GM21529 (cell line): Measurements from ENCODE around the gene RSPH9.
"Not testable (repeated sequence)": the region's sequence is repeated elsewhere in the genome, so short reads cannot be mapped to it uniquely, and the experiment has no call there.

ENCODE experiments used
- ATAC-seq: cut with Tn5 transposase; IDR thresholded peaks from one replicate; pipeline ENCODE4 v1.9.1; 2021; ENCODE audit not compliant: unreplicated experiment

The RSPH9 gene

DNA sequence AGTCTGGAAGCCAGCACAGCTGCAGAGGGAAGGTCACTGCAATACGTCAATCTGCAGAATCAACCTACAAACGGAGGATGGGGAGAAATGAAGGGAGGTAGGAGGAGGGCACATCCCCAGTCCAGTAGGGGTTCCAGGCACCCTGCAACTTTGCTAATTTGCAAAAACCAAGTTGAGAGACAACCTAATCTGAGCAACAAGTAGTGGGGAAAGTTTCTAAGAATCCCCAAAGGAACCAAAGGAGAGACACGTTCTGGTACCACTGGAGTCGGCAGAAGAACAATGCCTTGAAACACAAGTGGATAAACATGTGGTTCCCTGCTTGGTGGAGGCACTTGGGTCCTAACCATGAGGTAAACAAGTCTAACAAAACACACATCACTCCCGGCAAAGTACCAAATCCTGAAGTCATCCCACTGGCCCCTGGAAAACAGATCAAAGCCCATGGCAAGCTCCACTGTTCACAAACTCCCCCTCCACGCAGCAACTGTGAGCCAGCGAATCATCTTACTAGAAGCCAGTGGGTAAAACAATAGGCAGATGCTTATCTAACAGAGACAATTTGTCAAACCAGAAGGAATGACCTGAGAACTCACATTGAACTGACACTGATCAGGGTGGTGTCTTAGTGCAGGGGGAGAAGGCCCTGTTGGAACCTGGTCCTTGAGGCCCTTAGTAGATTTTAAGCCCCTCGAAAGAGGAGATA is 38.0 kb downstream of the RSPH9 start:
- ATAC-seq: no peak

DNA sequence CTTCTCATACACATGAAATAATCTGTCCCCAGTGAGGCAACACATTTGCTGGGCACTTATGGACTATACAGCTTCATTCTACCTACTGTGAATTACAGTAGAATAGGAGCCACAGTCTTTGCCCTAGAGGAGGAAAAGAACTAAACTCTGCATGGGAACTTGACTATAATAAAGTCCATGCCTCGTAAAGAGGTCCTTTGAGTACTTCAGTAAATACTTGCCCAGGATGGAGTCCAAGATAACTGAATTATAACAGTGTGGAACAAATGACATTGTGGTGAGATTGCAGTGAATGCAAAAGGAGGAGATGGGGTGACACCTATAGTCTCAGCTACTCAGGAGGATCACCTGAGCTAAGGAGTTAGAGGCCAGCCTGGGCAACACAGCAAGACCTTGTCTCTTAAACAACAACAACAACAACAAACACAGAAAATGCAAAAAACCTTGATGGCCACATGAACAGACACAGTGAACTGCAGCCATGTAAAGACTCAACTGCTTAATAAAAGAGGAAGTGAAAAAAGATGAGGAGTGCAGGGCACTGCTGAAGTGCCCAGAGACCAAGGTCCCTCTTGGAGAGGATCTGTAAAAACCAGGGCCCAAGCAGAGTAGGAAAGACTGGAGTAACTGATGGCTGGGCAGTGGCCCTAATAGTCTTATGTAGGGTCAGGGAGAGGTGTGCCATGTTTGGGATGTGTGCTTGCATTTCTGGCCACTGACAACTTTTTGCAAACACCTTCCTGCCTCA is 39.0 kb downstream of the RSPH9 start:
- peak; percentile 57 for ATAC-seq

DNA sequence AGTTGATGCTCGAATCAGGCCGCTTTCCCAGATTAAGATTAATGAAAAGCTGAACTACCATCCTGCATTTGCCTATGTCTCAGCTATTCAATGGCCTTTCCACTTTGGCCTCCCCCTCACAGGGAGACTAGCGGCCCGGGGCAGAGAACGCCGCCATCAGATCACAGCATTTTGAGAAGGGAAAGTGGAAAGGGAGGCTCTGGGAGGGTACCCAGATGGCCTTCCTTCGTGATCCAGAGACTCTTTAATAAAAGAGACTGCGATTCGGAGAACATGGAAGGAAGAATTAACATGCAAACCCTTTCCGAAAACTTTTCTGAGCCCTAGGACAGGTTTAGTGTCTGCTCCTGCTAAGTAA is 42.2 kb downstream of the RSPH9 start:
- ATAC-seq: no peak

DNA sequence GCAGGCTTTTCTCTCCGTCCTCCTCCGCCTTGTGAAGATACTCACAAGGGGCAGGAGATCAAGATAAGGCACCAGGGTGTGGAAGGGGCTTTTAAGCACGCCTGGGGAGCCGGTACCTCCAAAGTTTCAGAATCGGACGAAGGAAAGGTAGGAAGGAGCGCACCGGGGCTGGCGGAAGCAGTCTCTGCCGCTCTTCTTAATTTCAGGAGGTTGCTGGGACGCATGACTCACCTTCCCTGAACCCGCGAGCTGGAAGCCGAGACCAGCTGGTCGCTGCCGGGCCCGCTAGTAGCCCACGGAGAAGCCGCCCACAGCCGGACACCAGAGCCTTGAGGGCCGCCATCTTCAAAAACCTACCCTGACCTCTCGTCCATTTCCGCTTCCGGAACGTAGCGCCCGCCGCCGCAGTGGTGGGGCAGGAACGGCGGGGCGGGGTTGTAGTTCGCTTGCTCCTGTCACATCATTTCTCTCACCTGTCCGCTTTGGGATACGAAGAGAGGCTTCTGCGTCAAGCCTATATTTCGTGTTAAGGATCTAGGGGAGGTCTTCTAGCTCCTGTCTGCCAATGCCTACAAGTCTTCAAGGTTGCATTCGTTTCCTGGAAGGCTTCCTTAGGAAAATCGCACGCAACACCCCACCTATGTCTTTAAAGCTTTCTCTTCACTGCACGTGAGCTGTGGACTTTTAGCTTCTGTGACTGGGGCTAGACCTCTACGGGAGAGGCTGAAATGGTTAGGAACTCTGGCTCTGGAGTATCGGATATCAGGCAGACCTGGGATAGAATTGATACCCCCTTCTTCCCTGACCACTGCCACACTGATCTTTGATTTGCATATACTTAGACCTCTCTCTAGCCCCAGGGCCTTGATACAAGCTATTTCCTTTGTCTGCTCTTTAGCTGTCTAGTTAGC is 42.9 kb downstream of the RSPH9 start, which contains the start of gene MRPS18A:
MRPS18A (minus strand) TSS at position 355 of the 911 bp plus-strand sequence; CDS start at position 343, 12 bp downstream.
- peak; percentile 92 for ATAC-seq

DNA sequence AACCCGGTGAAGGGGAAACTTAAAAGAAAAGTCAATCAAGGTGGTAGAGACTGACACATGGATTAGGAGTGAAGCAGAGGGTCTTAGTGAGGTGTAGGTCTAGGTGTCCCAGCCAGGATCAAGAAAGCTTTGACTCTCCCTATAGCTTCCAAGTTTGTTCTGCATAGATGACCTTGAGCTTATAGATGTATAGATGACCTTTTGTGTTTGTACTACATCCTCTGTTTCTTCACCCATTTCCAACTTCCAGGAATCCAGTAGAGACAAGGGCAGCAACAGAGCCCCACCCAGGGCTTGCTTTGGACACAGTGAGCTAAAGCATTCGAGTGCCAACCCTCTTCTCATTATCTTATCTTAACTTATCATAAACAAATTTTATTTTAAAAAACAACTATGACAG is 44.6 kb downstream of the RSPH9 start:
- ATAC-seq: no peak

DNA sequence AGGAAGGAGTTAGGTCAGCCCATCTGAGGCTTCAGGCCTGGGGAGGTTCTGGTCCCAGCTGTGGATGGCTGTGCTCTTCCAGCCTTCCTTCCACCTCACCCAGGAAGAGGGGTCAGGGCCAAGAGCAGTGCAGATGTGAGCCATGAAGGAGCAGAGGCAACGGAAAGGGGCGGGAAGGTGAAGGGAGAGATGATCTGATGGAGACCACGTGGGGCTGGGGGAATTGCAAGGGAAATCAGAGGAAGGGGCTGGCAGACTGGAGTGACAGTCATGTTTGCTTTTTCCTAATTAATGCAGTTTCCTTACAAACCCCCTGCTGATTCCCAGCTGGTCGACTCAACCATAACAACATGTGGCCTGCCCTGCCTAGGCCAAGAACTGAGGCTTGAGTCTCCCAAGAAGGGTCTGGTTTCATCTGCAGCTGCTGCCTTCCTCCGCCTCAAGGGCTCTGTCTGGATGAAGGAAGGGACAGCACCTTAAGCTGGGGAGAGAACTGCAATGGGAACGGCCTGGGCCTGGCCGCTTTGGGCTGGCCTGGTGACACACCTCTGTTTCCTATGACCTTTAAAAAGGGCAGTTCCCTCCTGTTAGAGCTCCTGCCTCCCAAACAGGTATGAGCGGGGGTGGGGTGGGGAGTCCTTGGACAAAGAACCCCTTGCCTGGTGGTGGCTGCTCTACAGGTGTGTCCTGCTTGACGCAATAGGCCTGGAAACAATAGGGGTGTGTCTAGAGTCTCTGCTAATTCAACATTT is 50.6 kb downstream of the RSPH9 start:
- ATAC-seq: no peak

DNA sequence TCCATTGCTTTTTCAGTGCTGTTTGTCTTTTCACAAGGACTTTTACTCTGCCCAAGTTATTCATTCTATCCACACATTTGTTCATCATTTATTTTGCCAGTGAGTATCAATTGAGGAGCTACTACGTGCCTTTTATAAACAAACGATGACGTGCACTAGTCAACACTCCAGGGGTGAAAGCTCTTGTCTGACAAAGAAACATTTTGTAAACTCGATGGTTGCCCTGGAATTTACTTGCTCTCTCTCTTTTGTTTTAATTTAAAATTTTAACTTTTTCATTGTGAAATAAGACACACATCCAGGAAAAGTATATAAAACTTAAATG is 51.1 kb downstream of the RSPH9 start:
- no peak for ATAC-seq

DNA sequence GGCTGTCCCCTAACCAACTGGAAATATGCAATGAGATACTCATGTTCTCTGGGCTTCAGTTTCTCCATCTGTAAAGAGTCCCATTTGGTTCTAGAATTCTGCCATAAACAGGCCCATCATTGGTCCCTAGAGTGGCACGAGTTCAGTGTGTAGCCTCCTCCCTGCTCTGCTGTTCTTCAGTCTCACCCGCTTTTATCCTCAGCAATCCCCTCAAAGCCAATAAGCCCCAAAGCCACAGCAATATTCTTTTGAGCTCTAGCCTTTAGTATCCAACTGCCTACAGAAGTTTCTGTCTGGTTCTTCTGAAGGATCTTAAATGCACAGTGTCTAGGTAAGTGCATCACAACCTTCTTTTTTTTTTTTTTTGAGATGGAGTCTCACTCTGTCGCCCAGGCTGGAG is 52.6 kb downstream of the RSPH9 start:
- ATAC-seq: no peak

DNA sequence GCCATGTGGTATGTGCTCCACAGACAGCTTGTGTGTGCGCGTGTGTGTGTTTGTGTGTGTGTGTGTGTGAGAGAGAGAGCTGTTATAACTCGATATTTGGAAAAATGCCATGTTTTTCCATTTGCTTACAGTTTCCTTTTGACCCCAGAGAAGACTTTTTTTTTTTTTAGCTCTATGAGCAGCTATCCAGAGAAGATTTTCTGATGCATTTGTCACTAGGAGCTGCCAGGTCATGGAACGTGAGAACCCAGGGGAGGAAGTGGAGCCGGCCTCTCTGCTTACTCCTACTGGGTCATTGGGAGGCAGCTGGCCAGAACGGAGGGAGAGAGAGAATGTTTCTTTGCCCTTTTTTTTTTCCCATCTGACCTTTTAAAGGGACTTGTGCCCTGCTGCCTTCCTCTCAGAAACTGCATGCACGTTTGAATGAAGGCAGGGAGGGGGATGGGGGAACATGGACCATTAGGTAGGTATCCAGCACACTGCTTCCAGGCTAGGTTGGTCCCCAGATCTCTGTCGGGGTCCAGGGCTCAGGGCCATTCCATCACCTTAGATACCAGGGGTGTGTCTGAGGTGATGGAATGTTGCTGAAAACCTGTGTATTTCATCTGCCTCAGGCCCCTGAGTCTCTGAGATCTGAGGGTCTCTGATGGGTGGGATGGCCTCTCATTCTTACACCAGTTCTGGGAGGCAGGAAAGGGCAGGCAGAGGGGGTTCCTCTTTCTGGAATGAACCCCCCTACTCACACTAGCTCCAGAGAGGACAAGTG is 53.9 kb downstream of the RSPH9 start:
- no peak for ATAC-seq

DNA sequence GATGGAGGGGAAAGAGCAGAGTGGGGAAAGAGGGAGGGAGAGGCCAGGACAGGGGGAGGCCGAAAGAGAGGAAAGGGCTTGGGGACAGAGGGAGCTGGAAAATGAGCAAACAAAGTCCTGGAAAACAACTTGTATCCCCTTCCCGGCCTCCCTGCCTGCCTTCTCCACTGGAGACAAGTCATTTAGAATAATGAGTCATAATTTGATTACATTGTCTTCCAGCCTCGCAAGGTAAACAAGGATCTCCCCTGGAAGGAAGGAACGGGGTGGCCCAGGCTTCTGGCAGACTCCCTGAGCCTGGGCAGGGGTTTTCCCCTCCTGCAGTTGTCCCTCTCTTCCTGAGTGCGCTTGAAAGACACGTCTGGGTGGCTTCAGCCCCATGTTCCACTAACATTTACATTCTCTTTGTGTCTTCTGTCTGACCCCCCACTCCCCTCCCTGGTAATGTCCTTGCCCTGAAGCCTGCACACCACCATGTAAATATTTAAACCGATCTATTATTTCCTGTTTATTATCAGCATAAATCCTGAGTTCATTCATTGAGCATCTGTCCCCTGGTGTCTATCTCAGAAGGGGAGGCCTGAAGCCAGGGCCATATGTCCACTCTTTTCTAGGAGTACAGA is 54.8 kb downstream of the RSPH9 start:
- ATAC-seq: no peak

DNA sequence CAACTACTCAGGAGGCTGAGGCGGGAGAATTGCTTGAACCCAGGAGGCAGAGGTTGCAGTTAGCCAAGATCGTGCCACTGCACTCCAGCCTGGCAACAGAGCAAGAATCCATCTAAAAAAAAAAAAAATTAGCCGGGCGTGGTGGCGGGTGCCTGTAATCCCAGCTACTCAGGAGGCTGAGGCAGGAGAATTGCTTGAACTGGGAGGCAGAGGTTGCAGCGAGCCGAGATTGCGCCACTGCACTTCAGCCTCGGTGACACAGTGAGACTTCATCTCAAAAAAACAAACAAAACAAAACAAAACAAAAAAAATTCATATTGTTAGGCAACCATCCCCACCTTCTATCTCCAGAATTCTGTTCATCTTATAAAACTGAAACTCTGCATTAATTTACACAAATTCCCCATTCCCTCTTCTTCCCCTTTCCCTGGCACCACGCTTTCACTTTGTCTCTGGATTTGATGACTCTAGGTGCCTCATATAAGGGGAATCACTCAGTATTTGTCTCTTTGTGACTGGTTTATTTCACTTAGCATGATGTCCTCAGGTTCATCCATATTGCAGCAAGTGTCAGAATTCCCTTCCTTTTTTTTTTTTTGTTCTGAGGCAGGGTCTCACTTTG is 56.2 kb downstream of the RSPH9 start:
- ATAC-seq: not testable (repeated sequence)

DNA sequence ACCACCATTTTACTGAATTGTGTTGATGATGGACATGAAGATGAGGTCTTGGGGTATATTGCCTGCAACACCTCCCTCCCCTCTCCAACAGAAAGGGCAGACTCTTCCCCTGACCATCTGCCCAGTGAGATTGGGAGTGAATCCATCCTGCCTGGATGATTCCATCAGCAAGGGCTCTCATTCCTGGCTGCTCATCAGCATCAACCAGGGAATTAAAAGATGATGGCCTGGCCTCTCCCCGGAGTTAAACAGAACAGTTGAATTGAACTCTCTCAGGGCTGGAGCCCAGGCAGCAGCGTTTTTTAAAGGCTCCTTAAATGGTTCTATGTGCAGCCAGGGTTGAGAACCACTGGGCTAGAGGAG is 57.3 kb downstream of the RSPH9 start:
- no peak for ATAC-seq

DNA sequence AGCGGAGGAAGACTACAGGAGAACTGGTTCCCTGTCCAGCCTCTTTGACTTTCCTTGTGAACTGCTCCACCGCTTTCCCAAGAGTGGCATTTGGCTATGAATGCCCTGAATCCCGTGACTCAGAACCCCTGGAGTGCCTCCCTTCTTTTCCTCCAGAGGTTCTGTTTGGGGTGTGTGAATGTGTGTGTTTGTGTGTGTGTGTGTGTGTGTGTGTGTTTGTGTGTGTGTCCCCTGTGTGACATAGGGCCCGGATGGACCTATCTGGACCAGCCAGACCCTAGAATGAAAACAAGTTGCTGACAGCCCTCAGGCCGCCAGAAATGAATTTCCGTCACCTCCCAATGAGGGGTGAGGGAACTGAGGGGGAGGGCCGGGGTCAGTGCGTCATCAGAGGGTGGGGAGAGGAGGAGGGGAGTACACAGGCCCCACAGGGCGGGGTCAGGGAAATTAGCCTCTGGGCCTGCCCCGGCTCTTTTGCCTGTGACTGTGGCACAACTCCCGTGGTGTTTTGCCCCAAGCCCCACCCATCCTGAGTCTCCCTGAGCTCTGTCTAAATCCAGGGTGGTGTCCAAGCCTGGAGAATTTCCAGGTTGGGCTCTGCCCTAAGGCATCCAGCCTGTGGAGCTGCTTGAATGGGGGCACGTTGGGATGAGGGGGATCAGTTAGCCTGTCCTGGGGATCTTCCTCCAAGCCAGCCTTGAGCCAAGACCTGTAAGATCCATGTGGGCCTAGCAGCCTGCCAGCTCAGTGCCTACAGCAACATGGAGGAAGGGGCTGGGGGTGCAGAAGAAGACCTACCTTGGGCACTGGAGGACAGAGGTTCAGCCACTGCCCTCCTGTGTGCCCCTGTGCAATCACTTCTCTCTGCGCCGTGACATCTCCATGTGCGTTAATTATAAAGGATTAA is 58.0 kb downstream of the RSPH9 start:
- no peak for ATAC-seq

DNA sequence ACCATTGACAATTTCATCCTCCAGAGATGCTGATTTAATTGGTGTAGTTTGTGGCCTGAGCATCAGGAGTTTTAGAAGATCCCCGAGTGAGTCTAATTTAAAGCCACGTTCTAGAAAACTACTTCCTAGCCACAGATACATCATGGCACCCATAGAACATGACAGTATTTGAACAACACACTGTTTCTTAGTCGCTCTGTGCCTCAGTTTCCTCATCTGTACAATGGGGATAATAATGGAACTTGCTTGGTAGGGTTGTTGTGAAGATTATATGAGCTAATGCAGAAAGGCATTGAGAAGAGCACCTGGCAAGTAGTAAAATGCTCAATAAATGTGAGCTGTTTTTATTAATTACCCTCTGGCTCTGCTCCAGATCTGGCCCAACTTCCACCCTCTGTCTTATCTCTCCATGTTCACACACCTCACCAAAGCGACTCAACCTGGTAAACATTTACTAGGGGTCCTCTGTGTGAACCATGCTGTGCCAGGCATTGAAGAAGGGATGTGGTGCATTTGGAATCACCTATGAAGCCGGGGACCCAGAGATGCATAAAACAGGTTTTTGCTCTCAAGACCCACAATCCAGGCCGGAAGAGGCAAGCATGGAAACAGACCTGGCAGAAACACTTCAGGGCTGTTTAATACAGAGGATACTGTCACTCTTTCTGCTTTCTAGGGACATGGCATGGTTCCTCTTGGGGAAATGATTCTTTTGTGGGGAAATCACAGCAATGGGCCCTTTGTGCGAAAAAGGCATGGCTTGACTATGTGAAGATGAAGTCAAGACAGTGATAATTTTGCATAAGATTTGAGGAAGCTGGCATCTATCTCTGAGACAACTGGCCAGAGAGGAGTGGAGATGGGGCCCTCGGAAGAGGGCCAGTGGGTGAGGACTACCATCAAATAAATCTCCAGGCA is 58.9 kb downstream of the RSPH9 start:
- ATAC-seq: no peak

DNA sequence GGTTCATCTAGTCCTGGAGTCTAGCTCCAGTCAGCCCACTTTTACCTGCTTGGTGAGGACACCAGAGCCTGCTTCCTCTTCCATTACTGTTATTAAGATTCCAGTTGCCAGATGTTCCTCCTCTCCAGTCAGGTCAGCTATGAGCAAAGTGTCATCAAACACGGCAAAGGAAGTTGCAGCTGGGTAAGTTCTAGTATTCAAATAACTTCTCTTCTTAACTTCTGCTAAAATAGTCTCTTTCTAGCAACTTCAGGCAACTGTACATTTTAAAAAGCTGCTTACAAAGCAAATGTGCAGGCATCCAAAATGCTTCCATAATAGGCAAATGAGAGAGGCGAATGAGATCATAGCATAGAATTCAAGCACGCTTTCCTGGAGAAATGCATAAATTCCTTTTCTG is 61.2 kb downstream of the RSPH9 start:
- ATAC-seq: no peak

DNA sequence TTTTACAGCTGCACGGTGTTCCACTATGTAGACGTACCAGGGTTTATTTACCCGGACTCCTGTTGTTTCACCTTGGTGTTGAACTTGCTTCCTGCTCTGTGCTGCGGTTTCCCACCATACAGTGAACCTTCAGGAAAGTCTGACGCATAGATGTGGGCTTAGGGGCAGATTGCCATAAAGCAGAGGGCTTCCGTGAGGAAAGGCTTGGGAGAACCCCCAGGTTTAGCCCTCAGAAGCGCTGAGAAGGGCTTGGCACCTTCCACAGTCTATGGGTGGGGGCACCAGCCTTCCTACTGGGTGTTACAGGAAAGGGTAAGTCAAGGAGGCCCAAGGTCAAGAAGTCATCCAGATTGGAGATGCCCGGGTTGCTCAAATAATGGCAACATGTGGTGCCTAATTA is 62.0 kb downstream of the RSPH9 start:
- no peak for ATAC-seq

DNA sequence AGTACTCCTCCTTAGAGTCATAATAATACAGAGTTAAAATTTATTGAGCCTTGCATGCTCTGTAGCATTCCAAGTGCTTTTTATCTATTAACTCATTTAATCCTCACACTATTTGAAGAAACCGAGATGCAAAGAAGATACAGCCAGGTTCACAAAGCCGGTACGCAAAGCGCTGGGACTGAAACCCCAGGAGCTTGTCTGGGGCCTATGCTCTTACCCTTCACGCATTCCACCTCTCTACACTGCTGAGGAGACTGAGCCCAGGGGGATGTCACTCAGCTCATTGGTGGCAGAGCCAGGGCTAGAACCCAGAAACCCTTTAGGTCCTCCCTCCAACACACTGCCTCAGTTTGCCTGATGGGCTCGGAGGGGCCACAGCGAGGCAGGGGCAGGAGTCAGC is 62.4 kb downstream of the RSPH9 start:
- ATAC-seq: no peak
